ENCODE data around the gene YBX3.

Gene YBX3

DNA sequence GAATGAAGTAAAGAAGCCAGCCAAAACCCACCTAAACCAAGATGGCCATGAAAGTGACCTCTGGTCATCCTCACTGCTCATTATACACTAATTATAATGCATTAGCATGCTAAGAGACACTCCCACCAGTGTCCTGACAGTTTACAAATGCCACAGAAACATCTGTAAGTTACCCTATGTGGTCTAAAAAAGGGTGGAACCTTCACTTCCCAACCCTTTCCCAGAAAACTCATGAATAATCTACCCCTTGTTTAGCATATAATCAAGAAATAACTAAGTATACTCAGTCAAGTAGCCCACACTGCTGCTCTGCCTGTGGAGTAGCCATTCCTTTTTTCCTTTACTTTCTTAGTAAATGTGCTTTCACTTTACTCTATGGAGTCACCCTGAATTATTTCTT lies 69.1 kb downstream of the YBX3 start:
- POLR2A ChIA-PET (ENCODE audit: low non-redundant PET), result no interaction called here
- TF ChIP-seq, protein P1, sequence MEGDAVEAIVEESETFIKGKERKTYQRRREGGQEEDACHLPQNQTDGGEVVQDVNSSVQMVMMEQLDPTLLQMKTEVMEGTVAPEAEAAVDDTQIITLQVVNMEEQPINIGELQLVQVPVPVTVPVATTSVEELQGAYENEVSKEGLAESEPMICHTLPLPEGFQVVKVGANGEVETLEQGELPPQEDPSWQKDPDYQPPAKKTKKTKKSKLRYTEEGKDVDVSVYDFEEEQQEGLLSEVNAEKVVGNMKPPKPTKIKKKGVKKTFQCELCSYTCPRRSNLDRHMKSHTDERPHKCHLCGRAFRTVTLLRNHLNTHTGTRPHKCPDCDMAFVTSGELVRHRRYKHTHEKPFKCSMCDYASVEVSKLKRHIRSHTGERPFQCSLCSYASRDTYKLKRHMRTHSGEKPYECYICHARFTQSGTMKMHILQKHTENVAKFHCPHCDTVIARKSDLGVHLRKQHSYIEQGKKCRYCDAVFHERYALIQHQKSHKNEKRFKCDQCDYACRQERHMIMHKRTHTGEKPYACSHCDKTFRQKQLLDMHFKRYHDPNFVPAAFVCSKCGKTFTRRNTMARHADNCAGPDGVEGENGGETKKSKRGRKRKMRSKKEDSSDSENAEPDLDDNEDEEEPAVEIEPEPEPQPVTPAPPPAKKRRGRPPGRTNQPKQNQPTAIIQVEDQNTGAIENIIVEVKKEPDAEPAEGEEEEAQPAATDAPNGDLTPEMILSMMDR (conservative IDR thresholded peaks at IDR 0.05; ENCODE audit: low read depth), result no peak
- CTCF ChIA-PET, result no interaction called here
- H3K27ac ChIP-seq, result no peak overlapping the region
- DNase-seq (ENCODE audit: low spot score), result no peak

DNA sequence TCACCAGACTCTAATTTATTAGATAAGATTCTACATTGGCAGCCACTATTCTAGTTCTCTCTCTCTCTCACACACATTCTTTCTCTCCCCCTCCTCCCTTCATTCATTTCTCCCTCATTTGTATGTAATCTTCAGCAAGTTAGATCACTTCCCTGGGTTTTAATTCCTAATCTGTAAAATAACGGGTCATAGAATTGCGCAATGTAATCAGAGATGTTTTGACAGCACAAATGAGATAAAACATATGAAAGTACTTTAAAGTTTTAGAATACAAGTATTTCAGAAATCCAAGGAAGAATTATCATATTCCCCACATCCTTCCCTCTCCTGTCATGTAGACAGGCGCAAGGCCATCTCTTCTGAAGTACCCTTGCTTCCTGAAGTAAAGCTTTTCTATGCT lies 70.9 kb downstream of the YBX3 start:
- POLR2A ChIA-PET (ENCODE audit: low non-redundant PET), result no interaction called here
- no peak for DNase-seq (ENCODE audit: low spot score)
- TF ChIP-seq, protein P1 (conservative IDR thresholded peaks at IDR 0.05; ENCODE audit: low read depth), result no peak
- H3K27ac ChIP-seq, result no peak overlapping the region
- CTCF ChIA-PET, result no interaction called here
